GM18502 (cell line): ENCODE data around the gene LRRN1.

Source experiments
- ATAC-seq: cut with Tn5 transposase; IDR thresholded peaks from one replicate; pipeline ENCODE4 v1.9.1; 2021; ENCODE audit warnings: mild to moderate bottlenecking; ENCODE audit not compliant: unreplicated experiment, poor library complexity

LRRN1 gene

GRCh38 chr3:3799173-3800079 is at the start of gene LRRN1:
TSS of gene LRRN1 (plus strand) at chr3:3799431. CDS start at chr3:3844642, 45,211 bp downstream.
- ATAC-seq = no peak

- ATAC-seq = no peak
Observed at GRCh38 chr3:3753416-3753815, 45.8 kb upstream of the LRRN1 start.

GRCh38 chr3:3765661-3766060 is 33.6 kb upstream of the LRRN1 start:
- no peak for ATAC-seq

GRCh38 chr3:3766140-3766539 is 33.1 kb upstream of the LRRN1 start:
- no peak for ATAC-seq

- no peak for ATAC-seq
Observed at GRCh38 chr3:3771094-3771493, 28.1 kb upstream of the LRRN1 start.

- ATAC-seq = no peak
Observed at GRCh38 chr3:3771567-3771966, 27.7 kb upstream of the LRRN1 start.

- ATAC-seq = no peak
Observed at GRCh38 chr3:3772338-3772737, 26.9 kb upstream of the LRRN1 start.

- no peak for ATAC-seq
Observed at GRCh38 chr3:3772920-3773319, 26.3 kb upstream of the LRRN1 start.

GRCh38 chr3:3776607-3777006 is 22.6 kb upstream of the LRRN1 start:
- ATAC-seq = no peak

GRCh38 chr3:3778216-3778615 is 21.0 kb upstream of the LRRN1 start:
- ATAC-seq = no peak

GRCh38 chr3:3778641-3779270 is 20.5 kb upstream of the LRRN1 start:
- no peak for ATAC-seq

- no peak for ATAC-seq
Observed at GRCh38 chr3:3782457-3782856, 16.8 kb upstream of the LRRN1 start.

- ATAC-seq = no peak
Observed at GRCh38 chr3:3783210-3783609, 16.0 kb upstream of the LRRN1 start.

- ATAC-seq = no peak
Observed at GRCh38 chr3:3783696-3784095, 15.5 kb upstream of the LRRN1 start.

- no peak for ATAC-seq
Observed at GRCh38 chr3:3792391-3792790, 6.8 kb upstream of the LRRN1 start.

GRCh38 chr3:3798631-3799113 is 559 bp upstream of the LRRN1 start:
- no peak for ATAC-seq

GRCh38 chr3:3800080-3800455 is 837 bp downstream of the LRRN1 start:
- ATAC-seq = no peak

- ATAC-seq = no peak
Observed at GRCh38 chr3:3800685-3801493, 1.7 kb downstream of the LRRN1 start.

- ATAC-seq = no peak
Observed at GRCh38 chr3:3801494-3801841, 2.2 kb downstream of the LRRN1 start.

- no peak for ATAC-seq
Observed at GRCh38 chr3:3802046-3802445, 2.8 kb downstream of the LRRN1 start.

GRCh38 chr3:3804560-3804959 is 5.3 kb downstream of the LRRN1 start:
- ATAC-seq = no peak
